Measurements from ENCODE around the gene LPP. TPM values are rescaled to one million over a fixed set of nuclear protein-coding genes. Genes with fewer than 3 reads are reported as not detected.

LPP gene
- total RNA-seq, 3 donors from 2014 or later (not counting 1 experiment from before 2014, with no cell fraction given) = 137 to 163 (median 149) TPM

DNA sequence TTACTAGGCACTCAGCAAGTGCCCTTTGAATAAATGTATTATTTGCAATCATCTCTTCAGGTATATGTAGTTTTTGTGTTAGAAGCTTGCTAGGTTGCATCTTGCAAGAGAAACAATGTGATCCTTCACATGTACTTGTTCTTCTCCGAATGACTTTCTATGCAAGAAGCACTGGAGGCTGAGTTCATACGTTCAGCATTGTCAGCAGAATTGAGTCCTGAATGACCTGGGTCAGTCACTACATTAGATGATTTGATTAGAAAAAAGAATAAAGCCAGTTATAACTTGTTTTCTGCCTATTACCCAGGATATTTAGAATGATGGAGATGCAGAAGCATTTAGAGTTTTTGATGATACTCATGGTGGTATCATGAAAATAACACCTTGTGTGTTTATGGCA is 538.7 kb downstream of the LPP start:
- no peak for DNase-seq
- Histone ChIP-seq H3K27me3 (ENCODE audit: control insufficient read depth, insufficient read depth, low read length) (no peaks in the 10 kb centered on the region), H3K36me3 (ENCODE audit: control insufficient read depth, insufficient read depth, low read length) (no peaks in the 10 kb centered on the region), H3K4me1 (ENCODE audit: control insufficient read depth, insufficient read depth, low read length) (peaks cover 6% of the 10 kb centered on the region), H3K4me3 (ENCODE audit: low read length) (no peak overlapping the region), H3K9me3 (ENCODE audit: control insufficient read depth, insufficient read depth, low read length) (no peaks in the 10 kb centered on the region), H3K27ac (ENCODE audit: low read length) (no peak overlapping the region)
- H3K4me3 Mint-ChIP-seq = no peak overlapping the region
- ATAC-seq = no peak
- intact Hi-C loops (cut with micrococcal nuclease) = no loop called here
- H3K9me3 Mint-ChIP-seq = no peaks in the 10 kb centered on the region
- TF ChIP-seq, protein P1, sequence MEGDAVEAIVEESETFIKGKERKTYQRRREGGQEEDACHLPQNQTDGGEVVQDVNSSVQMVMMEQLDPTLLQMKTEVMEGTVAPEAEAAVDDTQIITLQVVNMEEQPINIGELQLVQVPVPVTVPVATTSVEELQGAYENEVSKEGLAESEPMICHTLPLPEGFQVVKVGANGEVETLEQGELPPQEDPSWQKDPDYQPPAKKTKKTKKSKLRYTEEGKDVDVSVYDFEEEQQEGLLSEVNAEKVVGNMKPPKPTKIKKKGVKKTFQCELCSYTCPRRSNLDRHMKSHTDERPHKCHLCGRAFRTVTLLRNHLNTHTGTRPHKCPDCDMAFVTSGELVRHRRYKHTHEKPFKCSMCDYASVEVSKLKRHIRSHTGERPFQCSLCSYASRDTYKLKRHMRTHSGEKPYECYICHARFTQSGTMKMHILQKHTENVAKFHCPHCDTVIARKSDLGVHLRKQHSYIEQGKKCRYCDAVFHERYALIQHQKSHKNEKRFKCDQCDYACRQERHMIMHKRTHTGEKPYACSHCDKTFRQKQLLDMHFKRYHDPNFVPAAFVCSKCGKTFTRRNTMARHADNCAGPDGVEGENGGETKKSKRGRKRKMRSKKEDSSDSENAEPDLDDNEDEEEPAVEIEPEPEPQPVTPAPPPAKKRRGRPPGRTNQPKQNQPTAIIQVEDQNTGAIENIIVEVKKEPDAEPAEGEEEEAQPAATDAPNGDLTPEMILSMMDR (IDR thresholded peaks at IDR 0.05) = no peak
- H3K4me1 Mint-ChIP-seq = peaks cover 32 to 41% of the 10 kb centered on the region in 2 donors
- no peaks in the 10 kb centered on the region for H3K27me3 Mint-ChIP-seq (ENCODE audit: low read depth in 2 of 2)
- 96% methylated on average over 2 of the region's 2 CpGs for WGBS (ENCODE audit: insufficient coverage)
- H3K36me3 Mint-ChIP-seq = no peaks in the 10 kb centered on the region
- no peak overlapping the region for H3K27ac Mint-ChIP-seq

DNA sequence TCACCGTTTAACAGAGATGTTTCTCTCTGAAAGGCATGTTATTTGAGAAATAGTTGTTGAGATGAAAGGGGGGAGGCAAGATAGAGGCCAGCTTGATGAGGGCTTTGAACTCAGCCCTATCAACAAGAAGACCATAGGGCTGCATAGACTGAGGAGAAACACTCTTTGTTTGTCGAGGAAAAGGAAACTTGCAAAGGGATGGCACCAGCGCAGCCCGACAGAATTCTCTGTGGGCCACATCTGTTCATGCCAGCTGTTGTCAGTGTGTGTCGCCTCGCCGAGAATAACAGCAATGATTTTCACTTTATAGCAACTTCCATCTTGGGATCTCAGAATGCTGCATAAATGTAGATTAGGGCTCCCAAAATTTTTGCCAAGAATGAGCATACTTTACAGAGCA is 539.5 kb downstream of the LPP start:
- DNase-seq (no peak), ATAC-seq (no peak)
- Histone ChIP-seq H3K4me1 (ENCODE audit: control insufficient read depth, insufficient read depth, low read length) (peaks cover 6% of the 10 kb centered on the region), H3K4me3 (ENCODE audit: low read length) (no peak overlapping the region), H3K27ac (ENCODE audit: low read length) (no peak overlapping the region), H3K27me3 (ENCODE audit: control insufficient read depth, insufficient read depth, low read length) (no peaks in the 10 kb centered on the region), H3K9me3 (ENCODE audit: control insufficient read depth, insufficient read depth, low read length) (no peaks in the 10 kb centered on the region), H3K36me3 (ENCODE audit: control insufficient read depth, insufficient read depth, low read length) (no peaks in the 10 kb centered on the region)
- no peaks in the 10 kb centered on the region for H3K27me3 Mint-ChIP-seq (ENCODE audit: low read depth in 2 of 2)
- TF ChIP-seq, protein P1 (IDR thresholded peaks at IDR 0.05) = no peak
- H3K36me3 Mint-ChIP-seq = no peaks in the 10 kb centered on the region
- no peak overlapping the region for H3K4me3 Mint-ChIP-seq
- intact Hi-C loops (cut with micrococcal nuclease) = no loop called here
- peaks cover 25 to 36% of the 10 kb centered on the region in 2 donors for H3K4me1 Mint-ChIP-seq
- no peak overlapping the region for H3K27ac Mint-ChIP-seq
- H3K9me3 Mint-ChIP-seq = no peaks in the 10 kb centered on the region
- WGBS (ENCODE audit: insufficient coverage) = 97% methylated on average over 7 of the region's 7 CpGs

DNA sequence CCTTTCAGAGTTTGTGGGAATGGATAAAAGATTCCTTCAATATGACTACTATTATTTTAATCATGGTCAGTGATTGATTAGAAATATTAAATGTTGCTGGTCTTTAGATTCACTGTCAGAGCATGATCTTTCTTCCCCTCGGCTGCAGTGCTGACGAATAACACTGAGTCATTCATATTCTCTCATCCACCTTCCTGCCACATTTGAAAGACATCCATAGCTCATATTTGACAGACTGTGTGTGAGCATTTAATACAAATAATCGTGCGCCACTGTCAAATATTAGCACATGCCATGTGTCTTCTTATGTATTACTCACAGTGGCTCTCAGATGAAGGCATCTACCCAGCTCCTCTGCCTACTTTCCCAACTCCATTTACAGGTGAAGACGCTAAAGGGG is 541.3 kb downstream of the LPP start:
- Histone ChIP-seq H3K27ac (ENCODE audit: low read length) (no peak overlapping the region), H3K36me3 (ENCODE audit: control insufficient read depth, insufficient read depth, low read length) (no peaks in the 10 kb centered on the region), H3K4me1 (ENCODE audit: control insufficient read depth, insufficient read depth, low read length) (no peaks in the 10 kb centered on the region), H3K9me3 (ENCODE audit: control insufficient read depth, insufficient read depth, low read length) (no peaks in the 10 kb centered on the region), H3K27me3 (ENCODE audit: control insufficient read depth, insufficient read depth, low read length) (no peaks in the 10 kb centered on the region), H3K4me3 (ENCODE audit: low read length) (no peak overlapping the region)
- Mint-ChIP-seq H3K27ac (no peak overlapping the region), H3K27me3 (ENCODE audit: low read depth in 2 of 2) (no peaks in the 10 kb centered on the region), H3K4me3 (no peak overlapping the region), H3K9me3 (no peaks in the 10 kb centered on the region), H3K36me3 (no peaks in the 10 kb centered on the region), H3K4me1 (peaks cover 18 to 20% of the 10 kb centered on the region in 2 donors)
- 95% methylated on average over 4 of the region's 5 CpGs for WGBS (ENCODE audit: insufficient coverage)
- intact Hi-C loops (cut with micrococcal nuclease) = no loop called here
- DNase-seq (no peak), ATAC-seq (no peak)
- TF ChIP-seq, protein P1 (IDR thresholded peaks at IDR 0.05) = no peak

DNA sequence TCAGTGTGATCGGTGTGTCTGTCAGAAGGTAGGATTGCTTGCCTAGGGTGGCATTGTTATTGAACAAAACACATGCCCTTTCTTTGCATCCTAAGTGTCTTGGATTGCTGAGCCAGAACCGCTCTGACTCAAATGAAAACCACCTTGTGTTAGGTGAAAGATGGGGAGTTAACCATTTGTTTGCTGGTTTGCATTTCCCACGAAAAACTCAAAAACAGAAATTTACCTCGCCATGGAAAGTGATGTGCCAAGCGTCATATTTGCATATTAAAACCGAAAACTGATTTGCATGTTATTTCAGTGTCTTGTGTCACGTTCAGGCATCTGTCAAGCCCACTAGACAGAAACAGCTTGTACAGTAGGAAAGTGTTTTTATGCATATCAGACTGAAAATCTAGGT is 543.2 kb downstream of the LPP start:
- Histone ChIP-seq H3K4me3 (ENCODE audit: low read length) (no peak overlapping the region), H3K9me3 (ENCODE audit: control insufficient read depth, insufficient read depth, low read length) (no peaks in the 10 kb centered on the region), H3K27me3 (ENCODE audit: control insufficient read depth, insufficient read depth, low read length) (no peaks in the 10 kb centered on the region), H3K27ac (ENCODE audit: low read length) (no peak overlapping the region), H3K4me1 (ENCODE audit: control insufficient read depth, insufficient read depth, low read length) (peaks cover 3% of the 10 kb centered on the region), H3K36me3 (ENCODE audit: control insufficient read depth, insufficient read depth, low read length) (no peaks in the 10 kb centered on the region)
- 80% methylated on average over 7 of the region's 7 CpGs for WGBS (ENCODE audit: insufficient coverage)
- ATAC-seq (no peak), DNase-seq (no peak)
- Mint-ChIP-seq H3K36me3 (no peaks in the 10 kb centered on the region), H3K4me3 (no peak overlapping the region), H3K9me3 (no peaks in the 10 kb centered on the region), H3K27ac (no peak overlapping the region), H3K4me1 (peaks cover 18 to 21% of the 10 kb centered on the region in 2 donors), H3K27me3 (ENCODE audit: low read depth in 2 of 2) (no peaks in the 10 kb centered on the region)
- TF ChIP-seq, protein P1 (IDR thresholded peaks at IDR 0.05) = no peak
- intact Hi-C loops (cut with micrococcal nuclease) = no loop called here
